IgD-negative memory B cell (primary cell): Measurements from ENCODE around the gene PDCD6IP. TPM values are rescaled to one million over a fixed set of nuclear protein-coding genes. Genes with fewer than 3 reads are reported as not detected.
"Not testable (repeated sequence)": the region's sequence is repeated elsewhere in the genome, so short reads cannot be mapped to it uniquely, and the experiment has no call there.

ENCODE experiments used
- H3K27ac Mint-ChIP-seq, 3 donors: one replicate each; pipeline ENCODE4 v1.8.0; 2020 to 2022; ENCODE audit warnings: mild to moderate bottlenecking in 3 of 3, mixed read lengths in 3 of 3, moderate library complexity in 1 of 3
- H3K27me3 Mint-ChIP-seq: one replicate; pipeline ENCODE4 v1.8.0; 2021; ENCODE audit warnings: mixed read lengths
- H3K36me3 Mint-ChIP-seq: one replicate; pipeline ENCODE4 v1.8.0; 2020; ENCODE audit warnings: mild to moderate bottlenecking, mixed read lengths
- H3K4me1 Mint-ChIP-seq, 3 donors: one replicate each; pipeline ENCODE4 v1.8.0; 2020 to 2022; ENCODE audit warnings: mixed read lengths in 3 of 3, mild to moderate bottlenecking in 1 of 3
- H3K4me3 Mint-ChIP-seq, 4 donors: one replicate each; pipeline ENCODE4 v1.8.0; 2020 to 2022; ENCODE audit warnings: mild to moderate bottlenecking in 4 of 4, mixed read lengths in 4 of 4, moderate library complexity in 3 of 4
- H3K9me3 Mint-ChIP-seq, 3 donors: one replicate each; pipeline ENCODE4 v1.8.0; 2020 to 2021; ENCODE audit warnings: mixed read lengths in 3 of 3, mild to moderate bottlenecking in 1 of 3
- polyA plus RNA-seq: library from polyadenylated mRNA; unstranded; fragments of 300-500 nt; fragmentation: Illumina TruSeq; gene quantifications from one replicate; pipeline ENCODE4 v1.2.3, GENCODE V29; 2021

The PDCD6IP gene
- polyA plus RNA-seq, 1 donor from 2014 or later, result 128 TPM

- Mint-ChIP-seq H3K4me3 (peak overlapping the region in 1 of 4 donors; percentile 19), H3K4me1 (peaks cover 38 to 48% (median 46%) of the 10 kb centered on the region in 3 donors), H3K27me3 (no peaks in the 10 kb centered on the region), H3K9me3 (no peaks in the 10 kb centered on the region), H3K36me3 (peaks cover 13% of the 10 kb centered on the region), H3K27ac (no peak overlapping the region)
Observed at GRCh38 chr3:33810545-33810944, 12.1 kb downstream of the PDCD6IP start.

- H3K4me1 Mint-ChIP-seq, result peaks cover 5 to 9% (median 9%) of the 10 kb centered on the region in 3 donors
- H3K36me3 Mint-ChIP-seq, result peaks cover 11% of the 10 kb centered on the region
- no peaks in the 10 kb centered on the region for H3K27me3 Mint-ChIP-seq
- H3K27ac Mint-ChIP-seq, result no peak overlapping the region
- H3K9me3 Mint-ChIP-seq, result no peaks in the 10 kb centered on the region
- no peak overlapping the region for H3K4me3 Mint-ChIP-seq
Observed at GRCh38 chr3:33821989-33822388, 23.6 kb downstream of the PDCD6IP start.

GRCh38 chr3:33823821-33824220 is 25.4 kb downstream of the PDCD6IP start:
- H3K36me3 Mint-ChIP-seq, result peaks cover 13% of the 10 kb centered on the region
- H3K4me1 Mint-ChIP-seq, result peaks cover 5 to 9% (median 7%) of the 10 kb centered on the region in 3 donors
- no peaks in the 10 kb centered on the region for H3K27me3 Mint-ChIP-seq
- no peak overlapping the region for H3K4me3 Mint-ChIP-seq
- H3K27ac Mint-ChIP-seq, result peak overlapping the region in 1 of 3 donors; percentile 39
- no peaks in the 10 kb centered on the region for H3K9me3 Mint-ChIP-seq

GRCh38 chr3:33825111-33825510 is 26.7 kb downstream of the PDCD6IP start:
- H3K4me3 Mint-ChIP-seq, result no peak overlapping the region
- H3K36me3 Mint-ChIP-seq, result peaks cover 9% of the 10 kb centered on the region
- peaks cover 0 to 12% (median 4%) of the 10 kb centered on the region in 3 donors for H3K4me1 Mint-ChIP-seq
- no peaks in the 10 kb centered on the region for H3K27me3 Mint-ChIP-seq
- H3K27ac Mint-ChIP-seq, result no peak overlapping the region
- H3K9me3 Mint-ChIP-seq, result no peaks in the 10 kb centered on the region

GRCh38 chr3:33826206-33826605 is 27.8 kb downstream of the PDCD6IP start:
- H3K4me3 Mint-ChIP-seq, result no peak overlapping the region
- no peaks in the 10 kb centered on the region for H3K27me3 Mint-ChIP-seq
- peaks cover 17% of the 10 kb centered on the region for H3K36me3 Mint-ChIP-seq
- H3K9me3 Mint-ChIP-seq, result peaks cover 0 to 7% (median 0%) of the 10 kb centered on the region in 3 donors
- H3K4me1 Mint-ChIP-seq, result peaks cover 8 to 19% (median 9%) of the 10 kb centered on the region in 3 donors
- H3K27ac Mint-ChIP-seq, result no peak overlapping the region

GRCh38 chr3:33826688-33827087 is 28.3 kb downstream of the PDCD6IP start:
- Mint-ChIP-seq H3K36me3 (peaks cover 17% of the 10 kb centered on the region), H3K4me3 (no peak overlapping the region), H3K9me3 (peaks cover 0 to 7% (median 0%) of the 10 kb centered on the region in 3 donors), H3K27me3 (no peaks in the 10 kb centered on the region), H3K4me1 (peaks cover 13 to 22% (median 14%) of the 10 kb centered on the region in 3 donors), H3K27ac (no peak overlapping the region)

- Mint-ChIP-seq H3K4me1 (peaks cover 26 to 42% (median 32%) of the 10 kb centered on the region in 3 donors), H3K27ac (peak overlapping the region in 1 of 3 donors; percentile 82), H3K9me3 (peaks cover 0 to 7% (median 0%) of the 10 kb centered on the region in 3 donors), H3K36me3 (peaks cover 17% of the 10 kb centered on the region), H3K4me3 (no peak overlapping the region), H3K27me3 (no peaks in the 10 kb centered on the region)
Observed at GRCh38 chr3:33829720-33830119, 31.3 kb downstream of the PDCD6IP start.

- Mint-ChIP-seq H3K9me3 (peaks cover 0 to 7% (median 0%) of the 10 kb centered on the region in 3 donors), H3K36me3 (peaks cover 18% of the 10 kb centered on the region)
Observed at GRCh38 chr3:33831053-33831452, 32.6 kb downstream of the PDCD6IP start.

GRCh38 chr3:33833408-33834095 is 35.1 kb downstream of the PDCD6IP start:
- H3K9me3 Mint-ChIP-seq, result peaks cover 0 to 7% (median 0%) of the 10 kb centered on the region in 3 donors
- H3K27ac Mint-ChIP-seq, result peak overlapping the region; percentile 81 to 96 (median 88)
- H3K4me3 Mint-ChIP-seq, result peak overlapping the region; percentile 44 to 86 (median 81)
- peaks cover 32 to 51% (median 38%) of the 10 kb centered on the region in 3 donors for H3K4me1 Mint-ChIP-seq
- no peaks in the 10 kb centered on the region for H3K27me3 Mint-ChIP-seq
- peaks cover 17% of the 10 kb centered on the region for H3K36me3 Mint-ChIP-seq

More at GRCh38 chr3:33831053-33831452, 32.6 kb downstream of the PDCD6IP start:
- Mint-ChIP-seq H3K27me3 (no peaks in the 10 kb centered on the region), H3K4me1 (peaks cover 28 to 51% (median 36%) of the 10 kb centered on the region in 3 donors), H3K27ac (peak overlapping the region; percentile 16 to 69 (median 24)), H3K4me3 (no peak overlapping the region)

- H3K36me3 Mint-ChIP-seq, result peaks cover 18% of the 10 kb centered on the region
- H3K27me3 Mint-ChIP-seq, result no peaks in the 10 kb centered on the region
- peaks cover 0 to 7% (median 0%) of the 10 kb centered on the region in 3 donors for H3K9me3 Mint-ChIP-seq
- peaks cover 32 to 52% (median 38%) of the 10 kb centered on the region in 3 donors for H3K4me1 Mint-ChIP-seq
- peak overlapping the region; percentile 44 to 86 (median 81) for H3K4me3 Mint-ChIP-seq
- H3K27ac Mint-ChIP-seq, result peak overlapping the region; percentile 81 to 96 (median 88)
Observed at GRCh38 chr3:33834096-33834453, 35.6 kb downstream of the PDCD6IP start.

GRCh38 chr3:33837182-33837581 is 38.8 kb downstream of the PDCD6IP start:
- H3K27me3 Mint-ChIP-seq, H3K4me3 Mint-ChIP-seq, H3K9me3 Mint-ChIP-seq, H3K27ac Mint-ChIP-seq: not testable (repeated sequence)
- Mint-ChIP-seq H3K36me3 (peaks cover 25% of the 10 kb centered on the region), H3K4me1 (peaks cover 19 to 34% (median 23%) of the 10 kb centered on the region in 3 donors)

GRCh38 chr3:33839283-33839682 is 40.9 kb downstream of the PDCD6IP start:
- H3K4me3 Mint-ChIP-seq, result peak overlapping the region in 2 of 4 donors; percentile 9 to 43
- no peaks in the 10 kb centered on the region for H3K27me3 Mint-ChIP-seq
- H3K9me3 Mint-ChIP-seq, result no peaks in the 10 kb centered on the region
- H3K36me3 Mint-ChIP-seq, result peaks cover 25% of the 10 kb centered on the region
- peaks cover 6 to 17% (median 9%) of the 10 kb centered on the region in 3 donors for H3K4me1 Mint-ChIP-seq
- H3K27ac Mint-ChIP-seq, result peak overlapping the region in 1 of 3 donors; percentile 84

- Mint-ChIP-seq H3K36me3 (peaks cover 25% of the 10 kb centered on the region), H3K4me1 (peaks cover 5 to 12% (median 6%) of the 10 kb centered on the region in 3 donors), H3K4me3 (no peak overlapping the region), H3K27me3 (no peaks in the 10 kb centered on the region), H3K27ac (no peak overlapping the region), H3K9me3 (no peaks in the 10 kb centered on the region)
Observed at GRCh38 chr3:33840179-33840578, 41.7 kb downstream of the PDCD6IP start.

- H3K27me3 Mint-ChIP-seq, result no peaks in the 10 kb centered on the region
- H3K36me3 Mint-ChIP-seq, result peaks cover 13% of the 10 kb centered on the region
- no peak overlapping the region for H3K4me3 Mint-ChIP-seq
Observed at GRCh38 chr3:33848624-33849347, 50.4 kb downstream of the PDCD6IP start.

GRCh38 chr3:33850599-33850998 is 52.2 kb downstream of the PDCD6IP start:
- H3K4me3 Mint-ChIP-seq, H3K27me3 Mint-ChIP-seq, H3K9me3 Mint-ChIP-seq: not testable (repeated sequence)
- H3K4me1 Mint-ChIP-seq, result peaks cover 15 to 20% (median 20%) of the 10 kb centered on the region in 3 donors
- H3K27ac Mint-ChIP-seq, result peak overlapping the region in 2 of 3 donors; percentile 26 to 86
- H3K36me3 Mint-ChIP-seq, result peaks cover 13% of the 10 kb centered on the region

More at GRCh38 chr3:33848624-33849347, 50.4 kb downstream of the PDCD6IP start:
- H3K9me3 Mint-ChIP-seq, result no peaks in the 10 kb centered on the region
- peak overlapping the region in 1 of 3 donors; percentile 23 for H3K27ac Mint-ChIP-seq
- H3K4me1 Mint-ChIP-seq, result peaks cover 8 to 14% (median 13%) of the 10 kb centered on the region in 3 donors
